ENCODE results near the gene ZFP36L2. TPM values are rescaled to one million over a fixed set of nuclear protein-coding genes. Genes with fewer than 3 reads are reported as not detected.

ZFP36L2 gene
- total RNA-seq, 2 donors from 2014 or later: 172 to 197 TPM

- Histone ChIP-seq H3K9me3 (no peaks in the 10 kb centered on the region), H3K27ac (peak overlapping the region in 1 of 2 donors; percentile 12), H3K27me3 (replicated peaks; ENCODE audit: insufficient read depth) (no peaks in the 10 kb centered on the region), H3K4me3 (no peak overlapping the region), H3K36me3 (peaks cover 4% of the 10 kb centered on the region), H3K4me1 (ENCODE audit: control insufficient read depth in 1 of 2, low read depth in 2 of 2) (peaks cover 21 to 23% of the 10 kb centered on the region in 2 donors)
- no peak for TF ChIP-seq CTCF (IDR thresholded peaks at IDR 0.05)
- ATAC-seq (ENCODE audit: insufficient number of reproducible peaks, low FRiP score, low read depth) (no peak), DNase-seq (ENCODE audit: low spot score) (no peak)
These were observed 4.8 kb upstream of the ZFP36L2 start for GRCh38 chr2:43230951-43231827.

- ATAC-seq (ENCODE audit: insufficient number of reproducible peaks, low FRiP score, low read depth) (no peak), DNase-seq (ENCODE audit: low spot score) (no peak)
- Histone ChIP-seq H3K27me3 (replicated peaks; ENCODE audit: insufficient read depth) (no peaks in the 10 kb centered on the region), H3K9me3 (no peaks in the 10 kb centered on the region), H3K36me3 (peaks cover 4% of the 10 kb centered on the region), H3K4me1 (ENCODE audit: control insufficient read depth in 1 of 2, low read depth in 2 of 2) (peaks cover 21 to 23% of the 10 kb centered on the region in 2 donors), H3K4me3 (no peak overlapping the region), H3K27ac (no peak overlapping the region)
- TF ChIP-seq CTCF (IDR thresholded peaks at IDR 0.05): no peak
These were observed 4.0 kb upstream of the ZFP36L2 start for GRCh38 chr2:43230351-43230885.

- DNase-seq (ENCODE audit: low spot score) (no peak), ATAC-seq (ENCODE audit: insufficient number of reproducible peaks, low FRiP score, low read depth) (no peak)
- H3K36me3 ChIP-seq: peaks cover 18% of the 10 kb centered on the region
- peak overlapping the region; percentile 96 to 98 for H3K27ac ChIP-seq
- H3K9me3 ChIP-seq: no peaks in the 10 kb centered on the region
- peaks cover 21 to 23% of the 10 kb centered on the region in 2 donors for H3K4me1 ChIP-seq (ENCODE audit: control insufficient read depth in 1 of 2, low read depth in 2 of 2)
- TF ChIP-seq CTCF (IDR thresholded peaks at IDR 0.05): no peak
- H3K27me3 ChIP-seq (replicated peaks; ENCODE audit: insufficient read depth): no peaks in the 10 kb centered on the region
- H3K4me3 ChIP-seq: peak overlapping the region; percentile 1
These were observed 2.6 kb upstream of the ZFP36L2 start for GRCh38 chr2:43228756-43229659.

- no peak for TF ChIP-seq CTCF (IDR thresholded peaks at IDR 0.05)
- no peaks in the 10 kb centered on the region for H3K27me3 ChIP-seq (replicated peaks; ENCODE audit: insufficient read depth)
These were observed 1.9 kb upstream of the ZFP36L2 start for GRCh38 chr2:43228321-43228751.

More at GRCh38 chr2:43228321-43228751, 1.9 kb upstream of the ZFP36L2 start:
- Histone ChIP-seq H3K36me3 (peaks cover 24% of the 10 kb centered on the region), H3K4me1 (ENCODE audit: control insufficient read depth in 1 of 2, low read depth in 2 of 2) (peaks cover 21 to 23% of the 10 kb centered on the region in 2 donors), H3K9me3 (no peaks in the 10 kb centered on the region), H3K27ac (peak overlapping the region; percentile 96 to 98), H3K4me3 (peak overlapping the region; percentile 88)
- ATAC-seq (ENCODE audit: insufficient number of reproducible peaks, low FRiP score, low read depth) (no peak), DNase-seq (ENCODE audit: low spot score) (no peak)

All from thoracic aorta (tissue), 2 donors.